Ovary (tissue), 9 donors: ENCODE results near the gene C6orf136. TPM values are rescaled to one million over a fixed set of nuclear protein-coding genes. Genes with fewer than 3 reads are reported as not detected.

Source experiments
- DNase-seq, 5 donors: peaks; one replicate each; pipeline ENCODE4 v3.0.0-alpha.2; 2019 to 2020
- H3K27ac ChIP-seq, 2 donors: fragments of 200-600 bp; one replicate each; pipeline versions ENCODE4 v1.5.1 to v1.8.0; 2019 to 2022
- H3K27me3 ChIP-seq: fragments of 200-600 bp; one replicate; pipeline ENCODE4 v1.8.0; 2022
- H3K36me3 ChIP-seq: fragments of 200-600 bp; sonication (generic); one replicate; pipeline ENCODE4 v1.5.1; 2019
- H3K4me1 ChIP-seq: one replicate; pipeline ENCODE4 v1.8.1; 2013; ENCODE audit warnings: mild to moderate bottlenecking, moderate library complexity; ENCODE audit not compliant: insufficient read depth
- H3K4me3 ChIP-seq: fragments of 200-600 bp; sonication (generic); one replicate; pipeline ENCODE4 v1.5.1; 2017
- H3K9me3 ChIP-seq, 2 donors: fragments of 200-600 bp in 1 of 2; sonication (generic) in 1 of 2; one replicate each; pipeline versions ENCODE4 v1.5.1 to v1.8.1; 2013 to 2019; ENCODE audit warnings: mild to moderate bottlenecking in 1 of 2, moderate library complexity in 1 of 2
- CTCF ChIP-seq, 3 donors: fragments of 450-650 bp in 2 of 3; fragments of 200-600 bp in 1 of 3; IDR thresholded peaks; one replicate each; pipeline versions ENCODE4 v1.5.1 to v1.8.0; 2016 to 2022; ENCODE audit warnings: antibody characterized with exemption in 3 of 3, mild to moderate bottlenecking in 1 of 3
- EP300 ChIP-seq: sonication (generic); formaldehyde crosslinking; IDR thresholded peaks from one replicate; pipeline ENCODE4 v1.6.1; 2017; ENCODE audit warnings: antibody characterized with exemption
- POLR2A ChIP-seq: fragments of 450-650 bp; IDR thresholded peaks from one replicate; pipeline ENCODE4 v1.6.1; 2017; ENCODE audit warnings: antibody characterized with exemption, mild to moderate bottlenecking, moderate library complexity
- WGBS, 3 donors: extraction: QIAGEN DNeasy Blood & Tissue Kit in 1 of 3; methylation state at CpG; one replicate each; pipeline versions ENCODE4 v1.1.5 to v1.1.7; 2013 to 2017; 5-methylcytosine and 5-hydroxymethylcytosine counted together
- intact Hi-C, 4 donors: fragments of 100-400 bp; cut with DNase I; formaldehyde crosslinking; loops; one replicate each; pipeline versions ENCODE4 v1.11.0 to v1.15.1; 2022 to 2023
- polyA plus RNA-seq, 2 donors: library from polyadenylated mRNA; stranded (reverse); fragments of 200-250 nt in 1 of 2; fragments of 350-450 nt in 1 of 2; fragmentation: Illumina TruSeq in 1 of 2; extraction: RNeasy Lipid Tissue Mini Kit (QIAGEN cat#74804) in 1 of 2; gene quantifications; one replicate each; pipeline ENCODE4 v1.2.3, GENCODE V29; 2013 to 2014
- total RNA-seq, 7 donors: library from RNA; depleted of rRNA in 2 of 7; stranded (reverse); fragments of >200 nt in 2 of 7; fragmentation: NEBNext Ultra II Directional in 3 of 7; extraction: Animal tissue kit (Norgen Biotek cat#: 25700) in 3 of 7; gene quantifications; one replicate each; pipeline versions ENCODE4 v1.1.0 to v1.2.4, GENCODE V29; 2016 to 2023
- donor health status: DM: no; HTN: no; CAD: no; lungs with moderate emphysema.
- donor health status: DM: no; HTN: no; CAD: no.
- donor health status: Bipolar disorder and iron deficiency.
- donor health status: DM: yes; HTN: yes; CAD: no.
- donor health status: DM: no; HTN: no; CAD: no.
- donor health status: DM: yes; HTN: yes; CAD: no.

C6orf136 gene
- total and polyA plus RNA-seq, 9 donors, result 6.0 to 20.0 (median 12.8) TPM

DNA sequence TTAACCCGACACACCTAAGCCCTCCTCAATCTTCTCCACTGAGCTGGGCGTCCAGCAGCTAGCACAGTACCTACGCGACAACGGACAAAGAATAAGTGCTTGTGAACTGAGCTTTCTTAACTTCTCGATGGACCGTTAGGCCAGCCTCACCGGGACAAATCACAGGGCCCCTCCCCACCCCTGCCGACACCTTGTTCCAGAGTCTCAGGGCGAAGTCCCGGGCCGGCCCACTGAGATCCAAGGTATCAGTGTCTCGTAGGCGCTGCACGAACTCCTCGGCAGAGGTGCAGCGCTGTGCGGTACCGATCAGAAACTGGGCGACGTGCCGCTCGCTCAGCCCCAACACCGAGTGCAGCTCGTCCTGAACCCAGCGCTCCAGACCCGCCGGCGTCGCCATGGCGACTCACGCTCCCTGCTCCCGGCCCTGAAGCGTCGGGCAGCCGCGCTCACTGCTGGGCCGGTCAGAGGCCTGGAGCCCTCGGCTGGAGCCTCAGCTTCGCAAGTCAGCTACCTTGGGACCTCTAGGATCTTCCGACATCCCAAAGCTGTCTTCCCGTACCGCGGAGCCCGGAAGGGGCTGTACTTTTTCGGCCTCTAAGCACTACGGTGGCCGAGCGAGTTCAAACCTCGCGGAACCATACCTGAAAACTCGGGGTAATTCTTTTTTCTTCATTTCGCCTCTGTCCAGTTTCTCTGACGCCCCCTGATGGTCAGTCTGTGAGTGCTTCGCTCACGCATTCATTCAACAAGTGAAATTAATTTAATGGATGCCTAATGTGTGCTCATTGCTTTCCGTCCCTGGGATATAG is 25.7 kb downstream of the C6orf136 start, which contains the start of gene DHX16:
Gene DHX16 (minus strand): TSS at position 562 of the 809 bp plus-strand sequence. CDS start 165 bp downstream, at position 397.
- no peaks in the 10 kb centered on the region for H3K36me3 ChIP-seq
- no peaks in the 10 kb centered on the region for H3K27me3 ChIP-seq
- peak within 1 kb of the TSS in 1 of 2 donors; percentile 35 for H3K27ac ChIP-seq
- 0% methylated on average over 56 to 57 of the region's 57 CpGs for WGBS, 3 donors
- DNase-seq, result peak; percentile 94 to 97 (median 96)
- no peaks in the 10 kb centered on the region for H3K9me3 ChIP-seq
- peak within 1 kb of the TSS; percentile 100 for H3K4me3 ChIP-seq
- intact Hi-C loops, result loop anchor here in 2 of 4 donors (10.0 kb wide), 3 partner anchors 128 to 402 kb away; no protein-coding TSS in a partner anchor
- H3K4me1 ChIP-seq, result peaks cover 4% of the 10 kb centered on the region
- no peak for TF ChIP-seq EP300
- TF ChIP-seq CTCF (IDR thresholded peaks at IDR 0.05), result peak; percentile 85 to 89 (median 88)
- TF ChIP-seq POLR2A, result peak; percentile 18

DNA sequence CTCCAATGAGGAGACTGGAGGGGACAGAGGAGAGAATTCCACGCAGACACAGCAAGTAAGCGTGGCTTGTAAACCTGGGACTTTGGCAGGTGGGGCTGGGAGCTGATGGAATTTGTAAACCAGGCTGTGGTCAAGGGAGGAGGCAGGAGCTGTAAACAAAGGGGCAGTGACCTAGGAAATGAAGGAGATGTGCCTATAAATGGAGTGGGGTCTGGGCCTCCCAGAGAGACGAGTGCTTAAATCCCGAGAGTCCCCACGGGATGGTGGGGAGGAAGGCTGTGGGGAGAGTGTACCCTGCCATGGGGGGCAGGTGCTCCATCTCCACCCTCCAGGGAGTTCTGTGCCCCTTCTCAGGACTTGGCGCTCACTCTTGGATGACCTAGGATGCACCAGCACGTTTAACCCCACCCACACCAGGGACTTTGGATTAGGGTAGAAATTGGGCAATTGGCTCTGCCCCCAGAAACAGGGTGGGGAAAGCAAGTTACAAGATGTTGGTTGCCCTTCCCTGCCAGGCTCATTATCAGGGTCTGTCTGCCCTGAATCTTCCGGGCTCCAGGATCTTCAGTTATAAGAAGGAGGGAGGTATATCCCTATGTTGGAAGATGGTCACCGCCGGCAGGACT is 29.8 kb downstream of the C6orf136 start:
- no peak for DNase-seq
- TF ChIP-seq POLR2A, result no peak
- no peak for TF ChIP-seq EP300
- no peak for TF ChIP-seq CTCF (IDR thresholded peaks at IDR 0.05)
- Histone ChIP-seq H3K27ac (no peak overlapping the region), H3K9me3 (no peaks in the 10 kb centered on the region), H3K27me3 (no peaks in the 10 kb centered on the region), H3K4me1 (peaks cover 9% of the 10 kb centered on the region), H3K36me3 (no peaks in the 10 kb centered on the region), H3K4me3 (no peak overlapping the region)
- intact Hi-C loops, result loop anchor here in 3 of 4 donors (5.0 to 10.0 kb wide), 5 partner anchors 132 to 398 kb away; no protein-coding TSS in a partner anchor
- 71 to 78% (median 76%) methylated on average over 10 of the region's 10 CpGs for WGBS, 3 donors

- peak; percentile 79 to 92 (median 90) for DNase-seq
- TF ChIP-seq CTCF (IDR thresholded peaks at IDR 0.05), result peak; percentile 89 to 96 (median 96)
- no peak for TF ChIP-seq POLR2A
- no peak for TF ChIP-seq EP300
- Histone ChIP-seq H3K9me3 (no peaks in the 10 kb centered on the region), H3K4me1 (peaks cover 10% of the 10 kb centered on the region), H3K36me3 (no peaks in the 10 kb centered on the region), H3K4me3 (no peak overlapping the region), H3K27ac (peak overlapping the region in 1 of 2 donors; percentile 2), H3K27me3 (no peaks in the 10 kb centered on the region)
- intact Hi-C loops, result loop anchor here in 3 of 4 donors (1.0 to 10.0 kb wide), 7 partner anchors 43 to 396 kb away; no protein-coding TSS in a partner anchor
- 10 to 13% (median 11%) methylated on average over 31 of the region's 31 CpGs for WGBS, 3 donors
Measured at GRCh38 chr6:30678964-30679726, 32.2 kb downstream of the C6orf136 start.
